Umbilical cord (tissue), 2 donors: Measurements from ENCODE around the gene ATXN7L1. TPM values are rescaled to one million over a fixed set of nuclear protein-coding genes. Genes with fewer than 3 reads are reported as not detected.

ENCODE experiments used
- DNase-seq: peaks from one replicate; pipeline ENCODE4 v3.0.0-alpha.2; 2015; ENCODE audit warnings: low spot score
- total RNA-seq: library from RNA; depleted of rRNA; stranded (reverse); fragments of >200 nt; gene quantifications from one replicate; pipeline ENCODE4 v1.2.3, GENCODE V29; 2014; ENCODE audit warnings: low replicate concordance; ENCODE audit not compliant: insufficient read depth

The ATXN7L1 gene
- total RNA-seq, 1 donor from 2014 or later, result 4.8 TPM

- no peak for DNase-seq
Measured at GRCh38 chr7:105648561-105649401, 227.6 kb downstream of the ATXN7L1 start.

GRCh38 chr7:105647591-105647990 lies 228.8 kb downstream of the ATXN7L1 start:
- no peak for DNase-seq

- DNase-seq, result no peak
Measured at GRCh38 chr7:105644937-105645336, 231.5 kb downstream of the ATXN7L1 start.

GRCh38 chr7:105643851-105644250 lies 232.5 kb downstream of the ATXN7L1 start:
- DNase-seq, result no peak

- no peak for DNase-seq
Measured at GRCh38 chr7:105643384-105643783, 233.0 kb downstream of the ATXN7L1 start.

- DNase-seq, result no peak
Measured at GRCh38 chr7:105642264-105642663, 234.1 kb downstream of the ATXN7L1 start.

GRCh38 chr7:105640956-105641810 lies 235.2 kb downstream of the ATXN7L1 start:
- no peak for DNase-seq

GRCh38 chr7:105639667-105640493 lies 236.5 kb downstream of the ATXN7L1 start:
- no peak for DNase-seq

GRCh38 chr7:105638902-105639495 lies 237.4 kb downstream of the ATXN7L1 start:
- DNase-seq, result peak; percentile 63

GRCh38 chr7:105638334-105638733 lies 238.1 kb downstream of the ATXN7L1 start:
- no peak for DNase-seq

- DNase-seq, result no peak
Measured at GRCh38 chr7:105637755-105638154, 238.6 kb downstream of the ATXN7L1 start.

- no peak for DNase-seq
Measured at GRCh38 chr7:105636982-105637381, 239.4 kb downstream of the ATXN7L1 start.

- DNase-seq, result no peak
Measured at GRCh38 chr7:105635197-105635596, 241.2 kb downstream of the ATXN7L1 start.

- no peak for DNase-seq
Measured at GRCh38 chr7:105625986-105626385, 250.4 kb downstream of the ATXN7L1 start.

GRCh38 chr7:105623906-105624305 lies 252.5 kb downstream of the ATXN7L1 start:
- no peak for DNase-seq

GRCh38 chr7:105623378-105623777 lies 253.0 kb downstream of the ATXN7L1 start:
- DNase-seq, result no peak

GRCh38 chr7:105622106-105622731 lies 254.2 kb downstream of the ATXN7L1 start:
- DNase-seq, result no peak

- peak; percentile 71 for DNase-seq
Measured at GRCh38 chr7:105621617-105622016, 254.8 kb downstream of the ATXN7L1 start.

- DNase-seq, result no peak
Measured at GRCh38 chr7:105621176-105621575, 255.2 kb downstream of the ATXN7L1 start.

GRCh38 chr7:105619590-105619989 lies 256.8 kb downstream of the ATXN7L1 start:
- no peak for DNase-seq

GRCh38 chr7:105618016-105618296 lies 258.4 kb downstream of the ATXN7L1 start:
- no peak for DNase-seq
